HK-2 (cell line): ENCODE measurements around the gene FBXL20.
A peak's percentile ranks its signal among the peaks of the same experiment; 100 is the strongest.

Experiments
- DNase-seq: peaks from one replicate; pipeline ENCODE4 v3.0.0-alpha.2; 2018; ENCODE audit not compliant: unreplicated experiment

The FBXL20 gene

GRCh38 chr17:39225308-39225958, 176.0 kb downstream of the FBXL20 start, which contains the start of gene STAC2:
Gene STAC2, minus strand, starts transcription at chr17:39225945. Its CDS starts 443 bp downstream, at chr17:39225502.
- no peak for DNase-seq

GRCh38 chr17:39224778-39225307, 176.6 kb downstream of the FBXL20 start:
- DNase-seq = no peak

GRCh38 chr17:39223907-39224777, 177.3 kb downstream of the FBXL20 start:
- no peak for DNase-seq

GRCh38 chr17:39222866-39223834, 178.3 kb downstream of the FBXL20 start:
- no peak for DNase-seq

- no peak for DNase-seq
These were observed 179.3 kb downstream of the FBXL20 start for GRCh38 chr17:39222151-39222550.

GRCh38 chr17:39221572-39221971, 179.9 kb downstream of the FBXL20 start:
- DNase-seq = no peak

GRCh38 chr17:39219647-39220154, 181.7 kb downstream of the FBXL20 start:
- DNase-seq = no peak

- no peak for DNase-seq
These were observed 182.5 kb downstream of the FBXL20 start for GRCh38 chr17:39218906-39219305.

GRCh38 chr17:39217734-39218369, 183.6 kb downstream of the FBXL20 start:
- DNase-seq = no peak

- DNase-seq = peak; percentile 71
These were observed 187.6 kb downstream of the FBXL20 start for GRCh38 chr17:39213852-39214251.

GRCh38 chr17:39212841-39213480, 188.5 kb downstream of the FBXL20 start:
- DNase-seq = no peak

GRCh38 chr17:39212195-39212810, 189.1 kb downstream of the FBXL20 start:
- DNase-seq = no peak

GRCh38 chr17:39210093-39210434, 191.4 kb downstream of the FBXL20 start:
- DNase-seq = no peak

- peak; percentile 43 for DNase-seq
These were observed 191.9 kb downstream of the FBXL20 start for GRCh38 chr17:39209317-39210092.

GRCh38 chr17:39208893-39209292, 192.5 kb downstream of the FBXL20 start:
- DNase-seq = no peak

GRCh38 chr17:39208136-39208535, 193.3 kb downstream of the FBXL20 start:
- DNase-seq = no peak

- no peak for DNase-seq
These were observed 196.3 kb downstream of the FBXL20 start for GRCh38 chr17:39205112-39205526.

GRCh38 chr17:39204245-39204644, 197.2 kb downstream of the FBXL20 start:
- no peak for DNase-seq
